Bronchial epithelial cell (primary cell): ENCODE data around the gene CD300A. TPM values are rescaled to one million over a fixed set of nuclear protein-coding genes. Genes with fewer than 3 reads are reported as not detected.
A peak's percentile ranks its signal among the peaks of the same experiment; 100 is the strongest.

Experiments
- DNase-seq: peaks from one replicate; pipeline ENCODE4 v3.0.0-alpha.2; 2010; ENCODE audit warnings: low read depth
- FAIRE-seq: peaks from 2 replicates; lab custom pipeline; 2011; peaks lifted over from hg19 to GRCh38; lab: Jason Lieb, UNC
- H3K27me3 ChIP-seq: 2 replicates; pipeline ENCODE4 v1.5.1; 2011; ENCODE audit warnings: low read length; ENCODE audit not compliant: control insufficient read depth, insufficient read depth
- H3K36me3 ChIP-seq: 2 replicates; pipeline ENCODE4 v1.5.1; 2011; ENCODE audit warnings: low read length; ENCODE audit not compliant: control insufficient read depth, insufficient read depth
- H3K4me3 ChIP-seq: 2 replicates; pipeline ENCODE4 v1.5.1; 2011; ENCODE audit warnings: mild to moderate bottlenecking, low read depth, low read length, control low read depth
- CTCF ChIP-seq: IDR thresholded peaks from 2 replicates; pipeline ENCODE4 v1.5.1; 2011; ENCODE audit warnings: mild to moderate bottlenecking, moderate library complexity, low read length, control low read depth, inconsistent platforms; ENCODE audit not compliant: insufficient read depth, severe bottlenecking
- total RNA-seq: library from RNA; depleted of rRNA; stranded (reverse); fragments of >200 nt; gene quantifications from 2 replicates; pipeline ENCODE4 v1.2.1, GENCODE V29; 2014

CD300A gene
- total RNA-seq, 1 donor from 2014 or later = not detected

DNA sequence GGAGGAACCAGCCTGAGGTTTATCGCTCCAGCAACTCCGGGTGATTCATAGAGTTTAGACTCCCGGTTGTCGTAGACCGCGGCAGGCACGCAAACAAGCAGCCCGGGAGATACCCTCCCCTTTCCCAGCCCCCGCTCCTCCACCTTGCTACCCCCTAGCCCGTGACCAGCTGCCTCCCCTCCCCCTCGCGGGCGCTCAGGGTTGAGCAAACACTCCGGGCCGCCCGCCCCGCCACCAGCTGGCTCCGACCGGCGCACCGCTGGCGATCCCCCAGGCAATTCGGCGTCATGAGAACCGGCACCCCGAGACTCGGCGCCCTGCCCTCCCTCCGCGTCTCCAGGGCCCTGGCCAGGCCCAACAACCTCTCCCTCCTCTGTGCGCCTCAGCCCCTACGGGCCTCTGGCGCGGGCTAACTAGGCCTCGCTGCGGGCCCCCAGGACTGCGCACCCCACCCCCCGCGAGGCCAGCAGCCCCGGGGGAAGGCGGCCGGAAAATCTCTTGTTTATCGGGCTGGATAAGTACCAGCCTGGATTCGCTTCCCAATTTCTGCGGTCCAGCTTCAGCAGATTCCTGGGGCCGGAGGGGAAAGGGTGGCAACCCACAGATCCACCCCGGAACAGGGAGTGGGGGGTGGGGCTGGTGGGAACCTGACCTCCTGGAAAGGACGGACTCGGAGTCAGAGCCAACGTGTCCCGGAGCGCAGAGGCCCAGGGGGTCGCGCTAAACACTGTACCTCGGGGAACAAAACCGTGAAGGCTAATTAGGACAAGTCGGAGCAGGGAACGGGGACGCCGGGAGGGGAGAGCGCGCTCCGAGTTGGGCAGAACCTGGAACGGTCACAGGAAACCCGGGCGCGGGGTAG is 35.5 kb upstream of the CD300A start:
- peak; percentile 83 for DNase-seq
- Histone ChIP-seq H3K36me3 (peaks cover 1% of the 10 kb centered on the region), H3K27me3 (no peaks in the 10 kb centered on the region), H3K4me3 (peak overlapping the region; percentile 69)
- TF ChIP-seq CTCF = no peak
- no peak for FAIRE-seq

DNA sequence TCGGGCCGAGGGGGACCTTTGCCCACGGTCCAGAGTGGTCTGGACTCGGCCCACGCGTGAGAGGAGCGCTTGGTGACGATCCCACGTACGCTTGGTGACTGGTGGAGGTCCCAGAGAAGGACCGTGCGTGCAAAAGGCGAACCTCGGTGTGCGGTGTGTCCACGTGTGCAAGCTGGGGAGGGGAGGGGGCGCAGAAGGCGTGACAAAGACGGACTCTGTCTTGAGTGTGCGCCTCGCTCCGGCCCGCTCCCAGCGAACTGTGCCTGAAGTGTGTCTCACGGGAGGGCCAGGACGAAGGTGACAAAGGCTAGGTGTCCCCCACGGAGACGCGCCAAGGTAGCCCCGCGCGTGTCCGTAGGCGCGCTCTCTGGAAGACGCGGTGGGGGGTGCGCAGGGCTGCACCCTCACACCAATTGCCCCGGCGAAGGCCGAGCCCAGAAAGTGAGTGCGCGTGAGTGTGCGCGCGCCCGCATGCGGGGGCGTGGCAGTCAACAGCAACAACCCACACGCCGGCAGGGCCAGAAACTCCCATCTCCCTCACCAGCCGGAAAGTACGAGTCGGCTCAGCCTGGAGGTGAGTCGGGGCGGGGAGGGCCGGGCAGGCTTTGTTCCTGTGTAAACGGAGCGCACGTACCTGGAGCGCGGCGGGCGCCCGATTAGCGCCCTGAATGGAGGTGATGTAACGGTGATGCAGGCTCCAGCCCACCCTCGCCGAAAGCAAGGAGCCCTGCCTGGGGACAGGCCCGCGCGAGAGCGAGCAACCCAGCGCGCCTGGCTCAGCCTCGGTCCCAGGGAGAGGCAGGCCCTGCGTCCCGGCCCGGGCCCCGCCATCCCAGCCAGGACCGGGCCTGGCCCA is 34.6 kb upstream of the CD300A start, which contains the start of gene GPRC5C:
GPRC5C (plus strand) TSS at position 521 of the 856 bp plus-strand sequence. CDS start 7,689 bp downstream, outside the sequence.
- DNase-seq = peak; percentile 83

GRCh38 chr17:74432424-74432690 is 34.1 kb upstream of the CD300A start:
- DNase-seq = no peak
- H3K27me3 ChIP-seq = no peaks in the 10 kb centered on the region
- no peak for TF ChIP-seq CTCF
- no peak for FAIRE-seq
- H3K36me3 ChIP-seq = peaks cover 1% of the 10 kb centered on the region
- peak overlapping the region; percentile 69 for H3K4me3 ChIP-seq

More for the DNA sequence above, 34.6 kb upstream of the CD300A start, which contains the start of gene GPRC5C:
- Histone ChIP-seq H3K4me3 (peak within 1 kb of the TSS; percentile 69), H3K27me3 (no peaks in the 10 kb centered on the region), H3K36me3 (peaks cover 1% of the 10 kb centered on the region)
- TF ChIP-seq CTCF = no peak
- FAIRE-seq = no peak

- Histone ChIP-seq H3K27me3 (no peaks in the 10 kb centered on the region), H3K36me3 (peaks cover 1% of the 10 kb centered on the region), H3K4me3 (peak overlapping the region; percentile 69)
- no peak for DNase-seq
- no peak for TF ChIP-seq CTCF
- FAIRE-seq = no peak
Observed at GRCh38 chr17:74432766-74433391, 33.6 kb upstream of the CD300A start.

DNA sequence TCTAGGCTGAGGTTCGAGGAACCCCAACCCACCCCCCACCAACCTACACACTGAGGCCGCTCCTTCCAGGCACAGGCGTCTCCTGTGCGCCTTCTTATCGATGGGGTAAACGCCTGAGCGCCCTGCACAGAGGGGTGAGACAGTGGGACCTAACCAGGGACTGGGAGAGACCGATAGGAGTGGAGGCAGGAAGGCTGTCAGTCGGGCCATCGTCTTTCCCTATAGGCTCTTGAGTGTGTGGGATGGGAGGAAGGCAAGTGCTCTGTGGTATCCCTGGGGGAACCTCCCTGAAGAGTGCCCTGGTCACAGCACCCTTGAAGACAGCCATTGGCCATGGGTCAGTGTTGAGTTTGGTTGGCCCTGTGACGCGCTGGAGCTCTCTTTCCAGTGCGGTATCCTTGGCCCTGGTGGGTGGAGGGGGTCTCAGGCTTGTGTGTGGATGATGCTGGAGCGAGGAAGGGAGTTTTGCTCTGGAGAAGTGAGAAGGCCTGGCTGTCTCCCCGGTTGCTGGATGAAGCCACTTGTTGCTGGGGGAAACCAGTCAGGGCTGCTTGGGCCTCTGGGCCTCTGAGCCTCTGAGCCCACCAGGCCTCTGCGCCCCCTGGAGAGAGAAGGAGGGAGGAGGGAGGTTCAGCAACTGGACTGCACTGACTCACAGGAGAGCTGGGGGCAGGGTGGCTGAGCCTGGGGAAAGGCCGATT is 32.9 kb upstream of the CD300A start:
- Histone ChIP-seq H3K36me3 (peaks cover 1% of the 10 kb centered on the region), H3K27me3 (no peaks in the 10 kb centered on the region), H3K4me3 (peak overlapping the region; percentile 69)
- TF ChIP-seq CTCF = no peak
- FAIRE-seq = no peak
- DNase-seq = no peak
